Activated naive CD8-positive, alpha-beta T cell treated with anti-CD3 and anti-CD28 coated beads, Interleukin-2, amount 50 U/mL, for 24 hours (primary cell): ENCODE measurements around the gene USP10.

Source experiments
- ATAC-seq: fragments of 150-1000 bp; cut with Tn5 transposase; one replicate; pipeline ENCODE4 v1.10.0; 2021
- DNase-seq: peaks from one replicate; pipeline ENCODE4 v3.0.0; 2021
- H3K27ac Mint-ChIP-seq: one replicate; pipeline ENCODE4 v1.8.0; 2021; ENCODE audit warnings: mild to moderate bottlenecking, mixed read lengths
- H3K27me3 Mint-ChIP-seq: one replicate; pipeline ENCODE4 v1.8.0; 2021; ENCODE audit warnings: mixed read lengths
- H3K36me3 Mint-ChIP-seq: one replicate; pipeline ENCODE4 v1.8.0; 2021; ENCODE audit warnings: low read depth, mixed read lengths
- H3K4me1 Mint-ChIP-seq: one replicate; pipeline ENCODE4 v1.8.0; 2021; ENCODE audit warnings: mixed read lengths
- H3K4me3 Mint-ChIP-seq: one replicate; pipeline ENCODE4 v1.8.0; 2021; ENCODE audit warnings: mild to moderate bottlenecking, moderate library complexity, mixed read lengths
- H3K9me3 Mint-ChIP-seq: one replicate; pipeline ENCODE4 v1.8.0; 2021; ENCODE audit warnings: mixed read lengths

The USP10 gene

DNA sequence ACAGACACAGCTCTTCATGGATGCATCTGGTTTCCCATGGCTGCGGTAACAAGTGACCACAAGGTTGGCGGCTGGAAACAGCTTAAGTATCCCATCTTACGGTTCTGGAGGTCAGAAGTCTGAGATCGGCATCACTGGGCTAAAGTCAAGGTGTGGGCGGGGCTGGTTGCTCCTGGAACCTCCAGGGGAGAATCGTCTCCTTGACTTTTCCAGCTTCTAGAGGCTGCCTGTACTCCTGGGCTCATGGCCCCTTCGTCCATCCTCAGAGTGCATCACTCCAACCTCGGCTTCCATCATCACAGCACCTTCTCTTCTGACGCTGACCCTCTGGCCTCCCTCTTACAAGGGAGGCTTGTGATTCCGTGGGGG, 107.1 kb downstream of the USP10 start:
- H3K4me3 Mint-ChIP-seq, result no peak overlapping the region
- DNase-seq (no peak), ATAC-seq (no peak)
- no peaks in the 10 kb centered on the region for H3K9me3 Mint-ChIP-seq
- H3K36me3 Mint-ChIP-seq, result no peaks in the 10 kb centered on the region
- H3K4me1 Mint-ChIP-seq, result peaks cover 15% of the 10 kb centered on the region
- no peak overlapping the region for H3K27ac Mint-ChIP-seq
- peaks cover 8% of the 10 kb centered on the region for H3K27me3 Mint-ChIP-seq

- H3K4me1 Mint-ChIP-seq, result peaks cover 15% of the 10 kb centered on the region
- H3K27ac Mint-ChIP-seq, result no peak overlapping the region
- ATAC-seq (no peak), DNase-seq (no peak)
- no peaks in the 10 kb centered on the region for H3K36me3 Mint-ChIP-seq
- peaks cover 6% of the 10 kb centered on the region for H3K27me3 Mint-ChIP-seq
- H3K9me3 Mint-ChIP-seq, result no peaks in the 10 kb centered on the region
- H3K4me3 Mint-ChIP-seq, result no peak overlapping the region
Observed at GRCh38 chr16:84807776-84808175, 108.0 kb downstream of the USP10 start.

DNA sequence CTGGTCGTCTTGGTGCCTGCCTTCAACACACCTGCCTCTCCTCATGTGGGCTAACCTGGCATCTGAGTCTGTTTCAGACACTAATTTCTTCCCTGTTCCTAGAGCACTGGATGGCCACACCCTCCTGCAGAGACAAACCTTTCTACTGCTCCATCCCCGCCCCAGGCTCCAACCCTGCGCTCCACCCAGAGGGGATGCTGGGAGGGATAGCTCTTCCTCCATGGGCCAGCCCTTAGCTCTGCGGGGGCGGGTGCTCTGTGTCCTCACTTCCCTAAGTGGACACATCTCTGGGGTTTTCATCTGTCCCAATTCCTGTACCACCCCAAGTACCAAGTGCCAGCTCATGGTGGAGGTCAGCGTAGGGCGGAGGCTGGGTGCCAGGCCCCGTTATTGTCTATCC, 109.0 kb downstream of the USP10 start:
- H3K27ac Mint-ChIP-seq, result no peak overlapping the region
- H3K9me3 Mint-ChIP-seq, result no peaks in the 10 kb centered on the region
- no peaks in the 10 kb centered on the region for H3K36me3 Mint-ChIP-seq
- ATAC-seq (no peak), DNase-seq (no peak)
- H3K4me1 Mint-ChIP-seq, result peaks cover 15% of the 10 kb centered on the region
- no peak overlapping the region for H3K4me3 Mint-ChIP-seq
- peaks cover 10% of the 10 kb centered on the region for H3K27me3 Mint-ChIP-seq

DNA sequence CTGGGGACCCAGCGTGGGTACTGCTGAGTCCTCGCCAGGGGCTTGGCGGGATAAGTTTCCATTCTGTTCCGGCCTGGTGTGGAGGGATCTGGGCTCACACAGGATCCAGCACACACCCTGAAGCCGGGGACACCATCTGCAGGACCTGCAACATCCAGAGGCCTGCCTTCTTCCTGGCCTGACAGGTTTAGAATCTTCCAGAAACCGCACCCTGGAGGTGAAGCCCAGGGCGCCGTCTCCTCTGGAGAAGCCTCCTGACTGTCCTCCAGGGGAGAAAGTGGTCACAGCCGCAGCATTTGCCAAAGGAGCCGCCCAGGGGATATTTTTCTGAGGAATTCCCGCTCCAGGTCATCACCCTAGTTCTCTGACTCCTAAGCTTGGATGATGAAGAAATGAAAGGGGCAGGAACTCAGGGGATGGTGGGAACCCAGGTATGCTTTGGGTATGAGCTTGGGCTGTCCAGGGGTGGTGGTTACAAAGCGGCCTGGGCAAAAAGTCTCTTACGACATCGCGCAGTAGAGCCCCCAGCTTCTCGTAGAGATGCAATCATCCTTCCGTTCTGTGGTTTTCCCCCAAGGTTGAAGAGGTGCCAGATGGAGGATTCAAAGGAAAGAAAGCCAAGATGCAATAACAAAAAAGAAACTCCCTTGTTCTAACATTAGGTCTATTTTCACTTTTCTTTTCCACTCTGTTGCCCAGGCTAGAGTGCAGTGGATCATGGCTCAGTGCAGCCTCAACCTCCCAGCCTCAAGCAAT, 110.9 kb downstream of the USP10 start:
- no peak for DNase-seq
- Mint-ChIP-seq H3K36me3 (no peaks in the 10 kb centered on the region), H3K4me3 (no peak overlapping the region), H3K27ac (no peak overlapping the region), H3K9me3 (no peaks in the 10 kb centered on the region), H3K27me3 (peaks cover 8% of the 10 kb centered on the region), H3K4me1 (peaks cover 13% of the 10 kb centered on the region)
- peak; percentile 73 for ATAC-seq

- Mint-ChIP-seq H3K4me3 (no peak overlapping the region), H3K27ac (no peak overlapping the region), H3K27me3 (peaks cover 8% of the 10 kb centered on the region), H3K4me1 (peaks cover 13% of the 10 kb centered on the region), H3K9me3 (no peaks in the 10 kb centered on the region), H3K36me3 (no peaks in the 10 kb centered on the region)
- ATAC-seq, result no peak
- DNase-seq, result no peak
Observed at GRCh38 chr16:84811529-84811928, 111.7 kb downstream of the USP10 start.

- Mint-ChIP-seq H3K4me1 (peaks cover 13% of the 10 kb centered on the region), H3K27ac (no peak overlapping the region), H3K4me3 (no peak overlapping the region), H3K36me3 (no peaks in the 10 kb centered on the region), H3K9me3 (no peaks in the 10 kb centered on the region), H3K27me3 (peaks cover 4% of the 10 kb centered on the region)
- ATAC-seq (no peak), DNase-seq (no peak)
Observed at GRCh38 chr16:84813141-84813934, 113.5 kb downstream of the USP10 start.

- peaks cover 17% of the 10 kb centered on the region for H3K4me1 Mint-ChIP-seq
- no peaks in the 10 kb centered on the region for H3K36me3 Mint-ChIP-seq
- H3K27ac Mint-ChIP-seq, result no peak overlapping the region
- peaks cover 17% of the 10 kb centered on the region for H3K27me3 Mint-ChIP-seq
- ATAC-seq (no peak), DNase-seq (no peak)
- H3K4me3 Mint-ChIP-seq, result no peak overlapping the region
- no peaks in the 10 kb centered on the region for H3K9me3 Mint-ChIP-seq
Observed at GRCh38 chr16:84815462-84815861, 115.7 kb downstream of the USP10 start.

GRCh38 chr16:84816023-84816422, 116.2 kb downstream of the USP10 start:
- DNase-seq, result no peak
- ATAC-seq, result no peak
- H3K4me1 Mint-ChIP-seq, result peaks cover 15% of the 10 kb centered on the region
- no peaks in the 10 kb centered on the region for H3K36me3 Mint-ChIP-seq
- H3K27me3 Mint-ChIP-seq, result peaks cover 20% of the 10 kb centered on the region
- no peak overlapping the region for H3K4me3 Mint-ChIP-seq
- H3K27ac Mint-ChIP-seq, result no peak overlapping the region
- H3K9me3 Mint-ChIP-seq, result no peaks in the 10 kb centered on the region

GRCh38 chr16:84816485-84816884, 116.7 kb downstream of the USP10 start:
- DNase-seq (no peak), ATAC-seq (no peak)
- Mint-ChIP-seq H3K27ac (no peak overlapping the region), H3K4me3 (no peak overlapping the region), H3K9me3 (no peaks in the 10 kb centered on the region), H3K27me3 (peaks cover 24% of the 10 kb centered on the region), H3K4me1 (peaks cover 11% of the 10 kb centered on the region), H3K36me3 (no peaks in the 10 kb centered on the region)

DNA sequence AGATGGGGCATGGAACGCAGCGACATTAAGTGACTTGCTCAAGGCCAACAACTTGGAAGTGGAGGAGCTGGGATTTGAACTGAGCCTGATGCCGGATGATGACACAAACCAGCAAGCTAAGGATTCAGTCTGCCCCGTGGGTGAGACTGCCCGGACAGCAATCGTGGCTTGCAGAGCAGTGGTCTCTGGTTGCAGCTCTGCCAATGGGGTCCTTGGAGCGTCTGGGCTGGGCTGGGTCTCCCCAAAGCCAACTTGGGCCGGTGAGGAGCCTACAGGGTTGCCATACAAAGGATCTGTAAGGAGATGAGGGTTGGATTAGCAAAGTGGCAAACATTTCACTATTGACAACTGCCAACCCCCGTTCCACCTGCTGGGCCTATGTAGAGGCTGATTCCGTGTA, 117.4 kb downstream of the USP10 start:
- ATAC-seq (no peak), DNase-seq (no peak)
- Mint-ChIP-seq H3K27ac (no peak overlapping the region), H3K4me1 (peaks cover 9% of the 10 kb centered on the region), H3K9me3 (no peaks in the 10 kb centered on the region), H3K27me3 (peaks cover 31% of the 10 kb centered on the region), H3K36me3 (no peaks in the 10 kb centered on the region), H3K4me3 (no peak overlapping the region)

DNA sequence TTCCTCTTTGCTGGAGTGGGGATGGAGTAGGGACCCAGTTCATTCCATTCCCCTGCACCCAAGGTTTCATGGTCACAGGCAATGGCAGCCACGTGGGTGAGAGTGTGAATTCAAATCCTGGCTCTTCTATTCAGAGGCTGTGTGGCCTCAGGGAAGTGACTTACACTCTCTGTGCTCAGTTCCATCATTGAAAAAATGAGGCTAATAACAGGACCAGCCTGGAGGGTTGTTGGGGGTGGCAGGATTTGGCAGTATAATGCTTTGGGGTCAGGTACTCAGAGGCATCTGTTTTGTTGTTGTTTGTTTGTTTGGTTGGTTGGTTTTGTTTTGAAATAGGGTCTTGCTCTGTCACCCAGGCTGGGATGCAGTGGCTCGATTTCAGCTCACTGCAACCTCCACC, 117.8 kb downstream of the USP10 start:
- ATAC-seq, result no peak
- Mint-ChIP-seq H3K4me1 (peaks cover 9% of the 10 kb centered on the region), H3K9me3 (no peaks in the 10 kb centered on the region), H3K27me3 (peaks cover 32% of the 10 kb centered on the region), H3K36me3 (no peaks in the 10 kb centered on the region), H3K4me3 (no peak overlapping the region), H3K27ac (no peak overlapping the region)
- DNase-seq, result no peak

DNA sequence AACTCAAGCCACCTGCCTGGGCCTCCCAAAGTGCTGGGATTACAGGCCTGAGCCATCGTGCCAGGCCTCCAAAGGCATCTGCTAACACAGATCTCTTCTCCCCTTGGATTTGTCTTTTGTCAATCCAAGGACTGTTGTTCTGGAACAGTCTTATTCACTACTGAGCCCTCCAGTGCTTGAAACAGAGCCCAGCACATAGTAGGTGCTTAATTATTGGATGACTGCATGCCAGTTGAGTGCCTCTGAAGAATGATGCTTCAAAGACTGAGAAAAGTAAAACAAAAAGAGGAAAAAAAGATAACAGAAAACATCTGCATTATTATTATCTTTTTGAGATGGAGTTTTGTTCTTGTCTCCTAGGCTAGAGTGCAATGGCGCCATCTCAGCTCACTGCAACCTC, 118.3 kb downstream of the USP10 start:
- DNase-seq (no peak), ATAC-seq (no peak)
- peaks cover 9% of the 10 kb centered on the region for H3K4me1 Mint-ChIP-seq
- peaks cover 33% of the 10 kb centered on the region for H3K27me3 Mint-ChIP-seq
- no peaks in the 10 kb centered on the region for H3K36me3 Mint-ChIP-seq
- H3K4me3 Mint-ChIP-seq, result no peak overlapping the region
- H3K9me3 Mint-ChIP-seq, result no peaks in the 10 kb centered on the region
- H3K27ac Mint-ChIP-seq, result no peak overlapping the region

DNA sequence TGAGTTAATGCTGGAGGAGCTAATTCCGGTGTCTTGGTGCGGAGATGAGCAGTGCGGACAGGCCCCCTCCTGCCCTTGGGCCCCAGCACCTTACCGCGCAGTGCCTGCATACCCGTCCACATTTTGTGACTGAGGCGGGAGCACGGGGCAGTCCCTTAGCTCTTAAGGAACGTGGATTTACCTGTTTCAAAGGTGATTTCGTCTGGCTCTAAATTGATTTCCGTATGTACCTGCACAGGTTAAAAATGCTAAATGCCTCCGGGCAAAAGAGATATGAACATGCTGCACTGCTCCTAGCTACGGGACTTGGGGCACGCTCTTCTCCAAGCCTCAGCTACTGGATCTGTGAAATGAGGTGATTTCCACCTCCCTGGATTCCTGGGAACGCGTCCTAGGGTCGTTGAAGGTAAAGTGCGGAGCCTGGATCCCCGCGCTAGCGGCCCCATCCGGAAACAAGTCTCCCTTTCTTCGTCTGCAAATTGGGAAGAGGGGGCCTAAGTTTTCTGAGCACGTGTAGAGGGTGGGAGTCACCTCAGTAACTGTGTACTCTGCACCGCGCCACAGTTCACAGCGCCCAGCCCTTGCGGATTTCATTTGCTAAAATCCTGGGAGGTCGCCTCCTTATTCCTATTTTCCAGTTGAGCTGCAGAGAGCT, 119.3 kb downstream of the USP10 start:
- ATAC-seq (no peak), DNase-seq (no peak)
- peaks cover 38% of the 10 kb centered on the region for H3K27me3 Mint-ChIP-seq

GRCh38 chr16:84819644-84820304, 120.0 kb downstream of the USP10 start, which contains the start of gene CRISPLD2:
TSS of gene CRISPLD2 (plus strand) at chr16:84819985. CDS start at chr16:84838496, 18,511 bp downstream.
- Mint-ChIP-seq H3K4me1 (peaks cover 9% of the 10 kb centered on the region), H3K27me3 (peaks cover 42% of the 10 kb centered on the region), H3K36me3 (no peaks in the 10 kb centered on the region), H3K27ac (no peak within 1 kb of the TSS), H3K4me3 (peak within 1 kb of the TSS; percentile 70), H3K9me3 (no peaks in the 10 kb centered on the region)
- peak; percentile 86 for DNase-seq
- peak; percentile 94 for ATAC-seq

More for the DNA sequence above, 119.3 kb downstream of the USP10 start:
- Mint-ChIP-seq H3K27ac (no peak overlapping the region), H3K9me3 (no peaks in the 10 kb centered on the region), H3K36me3 (no peaks in the 10 kb centered on the region), H3K4me3 (no peak overlapping the region), H3K4me1 (peaks cover 9% of the 10 kb centered on the region)
